Measurements from ENCODE around the gene PLOD2. TPM values are rescaled to one million over a fixed set of nuclear protein-coding genes. Genes with fewer than 3 reads are reported as not detected.

The PLOD2 gene
- total and polyA plus RNA-seq, 2 of the 8 experiments (the other 6 are each of a cell fraction or from before 2014, with no cell fraction given) = 4.0 to 28.7 TPM

DNA sequence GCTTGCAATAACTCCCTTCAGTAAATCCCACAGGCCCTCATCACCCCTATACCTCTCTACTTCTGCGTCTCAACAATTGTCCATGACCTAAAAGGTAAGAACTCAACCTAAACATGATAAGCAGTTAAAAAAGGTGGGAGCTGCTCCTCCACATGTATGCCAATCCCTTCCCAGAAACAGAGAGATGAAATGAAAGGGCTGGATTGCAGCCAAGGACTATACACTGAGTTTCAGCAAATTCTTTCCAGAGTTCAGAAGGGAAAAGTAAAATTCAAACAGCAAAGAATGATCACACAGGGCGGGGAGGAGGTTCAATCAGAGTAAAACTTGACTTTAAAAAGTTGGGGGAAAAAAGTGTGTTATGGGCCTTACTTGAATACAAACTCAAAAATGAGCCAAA, 27.5 kb downstream of the PLOD2 start:
- Histone ChIP-seq H3K36me3 (ENCODE audit: control insufficient read depth in 2 of 4, insufficient read depth in 4 of 4, low read length in 3 of 4) (no peaks in the 10 kb centered on the region), H3K4me1 (replicated peaks in 1 of 4; ENCODE audit: control insufficient read depth in 3 of 4, insufficient read depth in 4 of 4, low read length in 3 of 4) (peaks cover 0 to 9% (median 2%) of the 10 kb centered on the region in 4 experiments; a peak in 1 of 7 replicates), H3K4me2 (ENCODE audit: insufficient read depth in 1 of 2, low read depth in 2 of 2, low read length in 2 of 2) (no peak overlapping the region), H3K27ac (ENCODE audit: low read depth, low read length) (no peak overlapping the region), H3K14ac (ENCODE audit: insufficient read length) (no peak overlapping the region), H2AFZ (ENCODE audit: low read length) (no peak overlapping the region), H2AK5ac (ENCODE audit: low read depth, low read length) (no peak overlapping the region), H2BK15ac (ENCODE audit: low read length) (no peak overlapping the region), H3K4me3 (ENCODE audit: extremely low read depth in 1 of 4, insufficient read depth in 2 of 4, low read depth in 3 of 4, low read length in 4 of 4) (no peak overlapping the region), H3K4ac (replicated peaks; ENCODE audit: insufficient read length, low read depth, low read length) (no peak overlapping the region), H2BK20ac (ENCODE audit: low read length) (no peak overlapping the region), H3K9me3 (ENCODE audit: insufficient read depth in 2 of 2, low read depth in 1 of 2, low read length in 1 of 2) (no peaks in the 10 kb centered on the region), H4K91ac (replicated peaks; ENCODE audit: insufficient read length, low read length) (no peak overlapping the region), H4K20me1 (replicated peaks in 1 of 2; ENCODE audit: control insufficient read depth in 1 of 2, insufficient read depth in 2 of 2, low read length in 2 of 2) (no peaks in the 10 kb centered on the region), H2BK120ac (replicated peaks; ENCODE audit: low read depth, low read length) (no peak overlapping the region), H2BK12ac (ENCODE audit: low read depth, low read length) (no peak overlapping the region), H3K56ac (replicated peaks; ENCODE audit: insufficient read length, low read depth, low read length) (no peak overlapping the region), H3K23me2 (ENCODE audit: low read depth, low read length) (no peaks in the 10 kb centered on the region), H3K27me3 (replicated peaks in 1 of 4; ENCODE audit: control insufficient read depth in 3 of 4, extremely low read depth in 1 of 4, insufficient read depth in 3 of 4, low read length in 3 of 4) (no peaks in the 10 kb centered on the region), H3K79me2 (ENCODE audit: control insufficient read depth in 1 of 2, insufficient read depth in 2 of 2, low read length in 2 of 2) (peaks cover 0 to 46% of the 10 kb centered on the region in 2 experiments; a peak in 2 of 4 replicates), H4K8ac (ENCODE audit: extremely low read depth, insufficient read depth, low read length) (no peak overlapping the region), H3K23ac (ENCODE audit: insufficient read length) (no peak overlapping the region), H2BK5ac (ENCODE audit: low read depth, low read length) (no peak overlapping the region), H3K79me1 (ENCODE audit: low read depth, low read length) (no peaks in the 10 kb centered on the region), H4K5ac (ENCODE audit: insufficient read length, low read depth, low read length) (no peak overlapping the region), H3K9ac (replicated peaks in 1 of 4; ENCODE audit: extremely low read depth in 1 of 4, low read depth in 3 of 4, low read length in 3 of 4) (no peak overlapping the region), H3K18ac (ENCODE audit: extremely low read depth, low read length) (no peak overlapping the region)
- POLR2A ChIA-PET (ENCODE audit: partially characterized antibody) = no interaction called here
- CTCF ChIA-PET (ENCODE audit: partially characterized antibody) = interaction anchor here (1.4 kb wide), 1 partner anchor 16 kb away, joined by 4 read pairs; no protein-coding TSS in a partner anchor
- no peak for FAIRE-seq
- no peak for DNase-seq (ENCODE audit: low read depth in 1 of 2, low spot score in 2 of 2)
- 89% methylated on average over 2 of the region's 2 CpGs; no CpG with 5 or more reads in 1 of the 2 experiments for WGBS, 2 experiments (ENCODE audit: extremely low coverage in 1 of 2, insufficient coverage in 1 of 2, insufficient read length in 1 of 2, insufficient replicate concordance in 2 of 2, low coverage in 1 of 2, low lambda C conversion rate in 2 of 2, missing lambda C conversion rate in 1 of 2)
- TF ChIP-seq NANOG (IDR thresholded peaks at IDR 0.05; ENCODE audit: insufficient read depth, low read depth, low read length, poor library complexity, severe bottlenecking) = no peak
- no peak for TF ChIP-seq SP2 (IDR thresholded peaks at IDR 0.05; ENCODE audit: low read length)
- no peak for TF ChIP-seq CHD1 (IDR thresholded peaks at IDR 0.05; ENCODE audit: low read depth, low read length)
- no peak for TF ChIP-seq PHF8 (conservative IDR thresholded peaks at IDR 0.05; ENCODE audit: low read depth, low read length)
- no peak for TF ChIP-seq TAF1 (IDR thresholded peaks at IDR 0.05; ENCODE audit: low read depth, low read length)
- TF ChIP-seq BCL11A (IDR thresholded peaks at IDR 0.05; ENCODE audit: low read depth in 2 of 2, low read length in 2 of 2) = no peak

Data from H1 (cell line).